Activated CD8-positive, alpha-beta memory T cell treated with anti-CD3 and anti-CD28 coated beads for 24 hours (primary cell): Measurements from ENCODE around the gene PIGN.

Source experiments
- DNase-seq: peaks from one replicate; pipeline ENCODE4 v3.0.0-alpha.2; 2020

Gene PIGN, protein sequence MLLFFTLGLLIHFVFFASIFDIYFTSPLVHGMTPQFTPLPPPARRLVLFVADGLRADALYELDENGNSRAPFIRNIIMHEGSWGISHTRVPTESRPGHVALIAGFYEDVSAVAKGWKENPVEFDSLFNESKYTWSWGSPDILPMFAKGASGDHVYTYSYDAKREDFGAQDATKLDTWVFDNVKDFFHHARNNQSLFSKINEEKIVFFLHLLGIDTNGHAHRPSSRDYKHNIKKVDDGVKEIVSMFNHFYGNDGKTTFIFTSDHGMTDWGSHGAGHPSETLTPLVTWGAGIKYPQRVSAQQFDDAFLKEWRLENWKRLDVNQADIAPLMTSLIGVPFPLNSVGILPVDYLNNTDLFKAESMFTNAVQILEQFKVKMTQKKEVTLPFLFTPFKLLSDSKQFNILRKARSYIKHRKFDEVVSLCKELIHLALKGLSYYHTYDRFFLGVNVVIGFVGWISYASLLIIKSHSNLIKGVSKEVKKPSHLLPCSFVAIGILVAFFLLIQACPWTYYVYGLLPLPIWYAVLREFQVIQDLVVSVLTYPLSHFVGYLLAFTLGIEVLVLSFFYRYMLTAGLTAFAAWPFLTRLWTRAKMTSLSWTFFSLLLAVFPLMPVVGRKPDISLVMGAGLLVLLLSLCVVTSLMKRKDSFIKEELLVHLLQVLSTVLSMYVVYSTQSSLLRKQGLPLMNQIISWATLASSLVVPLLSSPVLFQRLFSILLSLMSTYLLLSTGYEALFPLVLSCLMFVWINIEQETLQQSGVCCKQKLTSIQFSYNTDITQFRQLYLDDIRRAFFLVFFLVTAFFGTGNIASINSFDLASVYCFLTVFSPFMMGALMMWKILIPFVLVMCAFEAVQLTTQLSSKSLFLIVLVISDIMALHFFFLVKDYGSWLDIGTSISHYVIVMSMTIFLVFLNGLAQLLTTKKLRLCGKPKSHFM

DNA sequence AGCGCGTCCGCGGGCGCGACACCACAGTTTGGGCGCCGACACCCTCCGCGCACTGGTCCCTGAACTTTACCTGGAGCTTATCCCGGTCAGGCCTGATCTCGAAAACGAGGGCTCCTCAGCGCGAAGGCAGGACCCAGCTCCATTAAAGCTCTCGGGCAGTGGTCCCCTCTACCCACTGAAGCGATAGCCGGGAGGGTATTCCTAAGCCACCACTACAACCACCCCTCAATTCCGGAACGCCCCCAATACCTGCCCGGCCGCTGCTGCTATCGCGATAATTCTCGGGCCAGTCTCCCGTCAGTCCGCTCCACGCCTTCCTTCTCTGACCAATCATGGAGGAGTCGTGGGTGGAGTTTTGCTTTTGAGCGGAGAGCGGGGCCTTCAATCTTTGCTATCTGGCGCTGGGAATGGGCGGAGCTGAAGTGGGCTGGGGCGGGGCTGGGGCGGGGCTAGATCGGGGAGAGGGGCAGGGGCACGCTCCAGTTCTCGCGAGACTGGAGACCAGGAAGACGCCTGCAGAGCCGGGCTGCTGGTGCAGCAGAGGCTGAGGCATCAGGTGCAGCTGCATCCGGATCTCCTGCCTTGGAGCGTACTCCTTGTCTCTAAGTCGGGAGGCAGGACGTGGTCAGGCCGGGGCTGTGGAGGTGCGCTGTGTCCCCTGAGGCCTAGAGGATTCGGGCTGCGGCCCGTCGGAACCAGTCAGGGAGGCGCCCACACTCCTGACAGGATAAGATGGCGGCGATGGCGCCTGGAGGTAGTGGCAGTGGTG is at the start of gene PIGN, which contains the start of gene RELCH:
TSS of gene PIGN (minus strand) at position 283 of the 769 bp plus-strand sequence. CDS start 25,703 bp downstream, outside the sequence.
TSS of gene RELCH (plus strand) at position 482 of the 769 bp plus-strand sequence. CDS start at position 733, 251 bp downstream.
- peak; percentile 92 for DNase-seq

- DNase-seq: no peak
These were observed 49.4 kb upstream of the PIGN start for GRCh38 chr18:62236252-62236651.

DNA sequence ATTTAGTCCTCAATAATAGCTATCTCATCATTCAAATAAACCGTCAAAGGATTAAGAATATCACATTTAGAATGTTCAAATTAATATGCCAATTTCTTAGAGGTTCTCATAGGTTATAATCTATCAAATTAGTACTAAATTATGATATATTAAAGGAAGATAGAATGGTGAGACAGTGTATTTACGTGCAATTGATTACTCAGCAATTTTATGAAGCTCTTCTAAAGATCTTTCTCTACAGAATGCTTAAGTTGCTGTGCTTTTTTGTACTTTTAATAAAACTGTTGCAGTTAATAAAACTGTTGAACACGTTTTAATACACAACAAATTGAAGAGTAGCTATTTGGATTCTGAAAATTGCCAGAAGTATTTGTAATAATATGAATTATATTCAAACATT is 39.2 kb upstream of the PIGN start:
- DNase-seq: no peak

GRCh38 chr18:62224229-62224628 is 37.4 kb upstream of the PIGN start:
- no peak for DNase-seq

DNA sequence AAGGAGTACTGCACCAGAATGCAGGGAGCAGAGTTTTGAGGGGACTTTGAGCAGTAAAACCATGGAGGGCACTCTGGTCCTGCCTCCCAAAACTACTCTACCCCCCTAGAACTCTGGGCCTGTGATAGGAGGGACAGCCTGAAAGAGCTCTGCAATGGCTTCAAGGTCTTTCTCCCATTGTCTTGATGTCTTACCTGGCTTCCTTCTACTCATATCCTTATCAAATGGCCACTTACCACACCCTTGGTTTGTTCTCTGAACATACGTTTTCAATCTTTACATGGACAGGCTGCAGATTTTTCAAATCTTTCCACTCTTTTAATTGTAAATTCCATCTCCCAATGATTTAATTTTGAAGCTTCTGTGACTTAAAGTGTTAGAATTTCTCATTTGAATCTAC is 27.9 kb upstream of the PIGN start:
- DNase-seq: no peak

DNA sequence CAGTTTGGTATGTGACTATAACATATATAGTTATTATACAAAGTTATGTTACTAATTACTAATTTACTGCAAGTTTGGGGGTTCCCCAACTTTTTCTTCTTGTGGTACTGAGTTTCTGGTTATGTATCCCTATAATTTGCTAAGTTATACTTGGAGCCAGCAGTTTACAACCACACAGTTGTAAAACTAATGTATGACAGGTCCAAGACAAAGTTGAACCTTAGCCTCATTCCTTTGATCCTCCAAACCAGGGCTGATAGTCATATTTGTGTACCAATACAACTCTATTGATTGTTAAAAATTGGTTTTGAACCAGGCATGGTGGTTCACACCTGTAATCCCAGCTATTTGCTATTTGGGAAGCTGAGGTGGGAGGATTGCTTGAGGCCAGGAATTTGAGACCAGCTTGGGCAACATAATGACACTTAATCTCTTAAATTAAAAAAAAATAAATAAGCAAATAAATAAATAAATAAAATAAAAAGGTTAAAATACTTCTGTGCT is 24.5 kb upstream of the PIGN start:
- DNase-seq: no peak

- no peak for DNase-seq
These were observed 23.3 kb upstream of the PIGN start for GRCh38 chr18:62210138-62210537.

- DNase-seq: no peak
These were observed 22.2 kb upstream of the PIGN start for GRCh38 chr18:62209046-62209445.

DNA sequence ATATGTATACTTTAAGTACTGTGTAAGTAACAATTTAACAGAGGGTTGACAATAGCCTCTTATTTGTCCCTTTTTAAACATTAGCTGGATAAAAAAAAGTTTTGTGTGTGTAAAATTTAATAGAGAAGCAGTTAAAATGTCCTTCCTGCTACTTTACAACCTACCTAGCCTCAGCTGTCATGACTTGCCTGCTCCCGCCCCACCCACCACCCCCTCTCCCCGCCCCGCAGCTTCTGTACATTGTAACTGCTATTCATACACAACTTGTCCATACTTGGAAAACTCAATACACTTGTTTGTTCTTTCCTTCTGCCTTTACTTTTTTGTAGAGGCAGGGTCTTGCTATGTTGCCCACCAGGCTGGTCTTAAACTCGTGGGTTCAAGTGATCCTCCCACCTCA is 19.7 kb upstream of the PIGN start:
- DNase-seq: no peak

DNA sequence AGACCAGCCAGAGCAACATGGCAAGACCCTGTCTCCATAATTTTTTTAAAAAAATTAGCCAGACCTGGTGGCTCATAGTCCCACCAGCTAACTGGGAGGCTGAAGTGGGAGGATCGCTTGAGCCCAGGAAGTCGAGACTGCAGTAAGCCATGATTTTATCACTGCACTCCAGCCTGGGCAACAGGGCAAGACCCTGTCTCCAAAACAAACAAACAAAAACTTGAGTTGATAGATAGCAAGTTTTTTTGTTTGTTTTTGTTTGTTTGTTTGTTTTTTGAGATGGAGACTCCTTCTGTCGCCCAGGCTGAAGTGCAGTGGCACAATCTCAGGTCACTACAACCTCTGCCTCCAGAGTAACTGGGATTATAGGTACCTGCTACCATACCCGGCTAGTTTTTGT is 19.0 kb upstream of the PIGN start:
- DNase-seq: no peak

GRCh38 chr18:62201870-62202269 is 15.0 kb upstream of the PIGN start:
- DNase-seq: no peak

DNA sequence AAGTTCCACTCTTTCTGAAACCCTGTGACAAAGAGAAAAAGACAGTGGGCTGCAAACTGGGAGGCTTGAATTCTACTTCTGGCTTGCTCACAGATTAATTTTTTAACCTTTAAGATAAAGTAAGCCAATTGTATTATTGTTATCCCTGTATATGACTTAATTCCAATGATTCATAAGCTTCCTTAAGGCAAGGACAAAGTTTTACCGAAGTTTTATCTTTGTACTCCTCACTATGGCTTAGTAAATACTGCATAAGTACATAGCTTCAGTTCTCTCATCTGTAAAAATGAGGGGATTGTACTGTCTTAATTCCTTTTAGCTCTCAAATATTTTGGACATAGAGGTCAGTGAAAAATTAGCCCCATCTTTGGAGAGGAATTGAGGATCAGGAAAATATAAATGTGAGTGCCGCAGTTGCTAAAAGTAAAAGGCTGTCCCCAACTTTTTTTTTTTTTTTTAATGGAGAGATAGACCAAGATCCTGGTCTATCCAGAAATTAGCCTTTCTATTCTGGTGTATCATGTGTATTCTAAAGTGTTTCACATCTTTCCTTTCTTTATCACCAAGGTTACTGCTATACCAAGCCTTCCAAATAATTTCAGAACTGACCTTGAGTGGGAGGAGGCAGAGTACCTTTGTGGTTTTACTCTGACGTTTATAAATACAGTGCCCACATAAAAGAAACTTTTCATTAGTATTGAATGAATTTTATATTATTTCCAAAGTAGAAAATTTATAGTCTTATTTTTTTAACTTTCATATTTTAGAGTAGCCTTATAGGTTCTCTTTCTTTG is 13.5 kb upstream of the PIGN start:
- DNase-seq: no peak

- DNase-seq: no peak
These were observed 12.8 kb upstream of the PIGN start for GRCh38 chr18:62199629-62200028.

DNA sequence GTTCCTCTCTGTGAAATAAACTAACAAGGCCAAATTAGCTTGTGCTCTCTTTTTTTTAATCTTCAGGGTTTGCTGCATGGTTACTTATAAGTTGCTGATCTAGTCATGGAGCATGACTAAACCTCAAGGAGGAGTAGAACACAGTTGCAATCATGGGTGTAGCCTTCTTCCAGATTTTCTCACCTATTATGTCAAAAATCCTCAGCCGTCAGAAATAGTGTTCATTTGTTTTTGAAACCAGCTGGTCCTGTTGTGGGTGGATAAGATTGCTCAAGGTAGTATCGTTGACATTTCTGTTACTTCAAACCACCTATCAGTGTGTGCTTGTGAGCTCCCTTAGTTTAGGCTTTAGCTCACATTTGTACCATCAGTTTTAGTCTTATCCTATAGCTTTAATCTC is 11.4 kb upstream of the PIGN start:
- no peak for DNase-seq

DNA sequence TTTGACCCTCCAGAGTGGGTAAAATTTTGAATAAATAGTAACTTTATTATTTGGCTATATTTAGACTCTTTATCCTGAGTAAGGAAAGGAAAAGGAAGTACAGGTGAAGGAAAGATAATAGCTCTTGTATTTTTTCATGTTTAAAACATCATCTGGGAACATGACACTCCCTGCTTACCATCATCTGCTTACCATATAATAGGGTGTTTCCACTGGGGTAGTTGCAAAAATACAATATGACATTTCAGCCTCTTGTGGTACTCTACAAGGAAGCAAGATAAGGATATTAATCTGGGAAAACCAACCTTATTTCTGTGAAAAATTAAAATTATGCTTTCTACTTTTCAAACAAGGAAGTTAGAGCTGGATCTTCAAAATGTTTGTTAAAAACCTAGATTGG is 10.1 kb upstream of the PIGN start:
- no peak for DNase-seq

GRCh38 chr18:62196079-62196478 is 9.2 kb upstream of the PIGN start:
- DNase-seq: no peak

- no peak for DNase-seq
These were observed 2.4 kb upstream of the PIGN start for GRCh38 chr18:62189208-62189607.

GRCh38 chr18:62187543-62188510 is 971 bp upstream of the PIGN start:
- peak; percentile 67 for DNase-seq

DNA sequence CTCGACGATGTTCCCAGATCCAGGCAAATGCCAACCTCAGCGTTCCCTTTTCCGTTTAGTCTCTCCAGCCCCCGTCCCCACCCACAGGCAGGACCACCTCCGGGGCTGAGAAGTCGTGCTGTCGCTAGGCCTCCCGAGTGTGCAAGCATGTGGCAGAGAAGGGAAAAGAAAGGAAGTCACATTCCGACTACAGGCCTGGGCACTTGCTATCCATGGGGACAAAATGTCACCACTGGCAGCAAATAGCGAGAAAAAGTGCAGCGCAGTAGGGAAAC is 420 bp downstream of the PIGN start:
- DNase-seq: no peak

- no peak for DNase-seq
These were observed 3.2 kb downstream of the PIGN start for GRCh38 chr18:62183578-62184195.

- no peak for DNase-seq
These were observed 4.6 kb downstream of the PIGN start for GRCh38 chr18:62182220-62182619.
